Esophagus muscularis mucosa (tissue), 4 donors: ENCODE results near the gene GFPT2.

ENCODE experiments used
- CTCF ChIP-seq, 3 experiments: fragments of 200-600 bp in 2 of 3; fragments of 450-650 bp in 1 of 3; sonication (generic) in 2 of 3; IDR thresholded peaks; one replicate each; pipeline ENCODE4 v1.5.1; 2017 to 2019; ENCODE audit warnings: antibody characterized with exemption in 3 of 3, mild to moderate bottlenecking in 2 of 3, moderate library complexity in 1 of 3
- EP300 ChIP-seq: sonication (generic); formaldehyde crosslinking; IDR thresholded peaks from one replicate; pipeline ENCODE4 v1.6.1; 2017; ENCODE audit warnings: antibody characterized with exemption
- POLR2A ChIP-seq: fragments of 450-650 bp; IDR thresholded peaks from one replicate; pipeline ENCODE4 v1.6.1; 2017; ENCODE audit warnings: antibody characterized with exemption, moderate library complexity, mild to moderate bottlenecking, low read depth
- POLR2AphosphoS5 ChIP-seq, 2 donors: sonication (generic); formaldehyde crosslinking; IDR thresholded peaks; one replicate each; pipeline ENCODE4 v1.6.1; 2017; ENCODE audit warnings: antibody characterized with exemption in 2 of 2

GRCh38 chr5:180364306-180364856 is 11.2 kb upstream of the GFPT2 start:
- TF ChIP-seq CTCF (IDR thresholded peaks at IDR 0.05) (no peak), POLR2A (no peak), EP300 (no peak), POLR2AphosphoS5 (IDR thresholded peaks at IDR 0.05) (no peak)
